ENCODE results near the gene GARIN3.
"Not testable (repeated sequence)": the region's sequence is repeated elsewhere in the genome, so short reads cannot be mapped to it uniquely, and the experiment has no call there.

GARIN3 gene

DNA sequence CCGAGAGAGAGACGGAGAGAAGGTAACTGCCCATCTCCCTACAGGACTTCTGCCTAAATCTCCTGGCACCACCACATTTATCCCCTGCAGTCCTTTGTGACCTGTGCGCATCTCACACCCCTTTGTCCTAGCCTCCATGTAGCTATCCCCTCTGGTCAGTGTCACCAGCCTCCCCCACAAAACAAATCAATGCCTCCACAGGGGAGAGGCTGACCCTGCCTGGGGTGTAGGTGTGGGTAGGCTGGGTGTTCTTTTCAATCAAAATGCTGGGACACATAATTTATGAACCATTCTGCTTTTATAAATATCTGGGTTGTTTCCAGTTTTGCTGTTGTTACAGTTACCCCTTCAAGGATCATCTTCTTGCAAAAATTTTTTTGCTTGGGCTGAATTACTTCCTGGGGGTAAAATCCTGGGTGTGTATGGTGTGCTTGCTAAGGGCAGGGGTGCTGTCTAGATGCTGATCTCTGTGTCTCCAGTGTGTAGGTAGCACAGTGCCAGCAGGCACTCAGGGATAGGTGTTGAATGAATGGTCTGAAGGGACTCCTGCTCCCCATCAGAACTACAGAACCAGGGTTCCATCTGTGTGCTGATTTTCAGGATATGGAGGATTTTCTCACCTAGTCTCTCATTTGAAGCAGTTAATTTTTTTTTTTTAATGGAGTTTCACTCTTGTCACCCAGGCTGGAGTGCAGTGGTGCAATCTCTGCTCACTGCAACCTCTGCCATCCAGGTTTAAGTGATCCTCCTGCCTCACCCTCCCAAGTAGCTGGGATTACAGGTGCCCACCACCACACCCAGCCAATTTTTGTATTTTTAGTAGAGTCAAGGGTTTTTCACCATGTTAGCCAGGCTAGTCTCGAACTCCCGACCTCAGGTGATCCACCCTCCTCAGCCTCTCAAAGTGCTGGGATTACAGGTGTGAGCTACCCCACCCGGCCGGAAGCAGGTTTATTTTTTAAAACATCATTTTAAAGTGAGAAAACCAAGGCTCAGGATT lies at the start of gene GARIN3:
TSS of gene GARIN3 (minus strand) at position 51 of the 1,000 bp plus-strand sequence. CDS start 96 bp downstream, outside the sequence.
- DNase-seq = no peak
- in situ Hi-C loops (cut with HindIII; ENCODE audit: low pct_ligation_motif_present, low pct_unique_long_range_greater_than_20kb, low sequenced_read_pairs) = no loop called here

- in situ Hi-C loops (cut with HindIII; ENCODE audit: low pct_ligation_motif_present, low pct_unique_long_range_greater_than_20kb, low sequenced_read_pairs) = no loop called here
Observed at GRCh38 chr5:157215514-157216167, 49.6 kb upstream of the GARIN3 start.

DNA sequence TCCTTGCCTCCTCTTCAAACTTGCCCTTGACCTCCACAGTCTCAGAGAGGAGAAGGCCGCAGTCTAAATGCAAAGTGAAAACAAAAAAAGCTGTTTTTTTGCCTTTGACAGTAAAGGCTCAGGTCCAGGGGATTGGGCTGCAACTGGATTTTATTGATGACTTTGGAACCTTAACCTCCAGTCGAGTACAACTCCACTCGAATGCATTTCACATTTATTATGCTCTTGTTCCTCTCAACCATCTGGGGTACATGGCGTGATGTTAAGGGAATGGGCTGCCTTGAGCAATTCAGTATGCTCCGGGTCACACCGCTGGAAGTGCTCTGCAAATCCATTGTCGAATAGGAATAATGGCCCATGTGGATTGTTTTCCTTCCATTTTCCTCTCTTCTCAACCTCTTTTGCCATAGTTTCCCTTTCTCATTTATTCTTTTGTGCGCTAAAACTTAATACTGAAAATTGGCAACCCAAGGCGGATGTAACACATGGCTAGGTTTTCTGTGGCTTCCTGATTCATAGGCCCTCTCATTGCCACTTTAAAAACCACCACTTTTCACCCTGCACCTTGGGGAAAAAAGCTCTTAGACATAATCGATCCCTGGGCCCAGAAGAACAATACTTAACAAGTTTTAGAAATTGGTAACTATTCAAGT lies 48.9 kb upstream of the GARIN3 start:
- DNase-seq = no peak
- in situ Hi-C loops (cut with HindIII; ENCODE audit: low pct_ligation_motif_present, low pct_unique_long_range_greater_than_20kb, low sequenced_read_pairs) = no loop called here

More at GRCh38 chr5:157215514-157216167, 49.6 kb upstream of the GARIN3 start:
- no peak for DNase-seq

DNA sequence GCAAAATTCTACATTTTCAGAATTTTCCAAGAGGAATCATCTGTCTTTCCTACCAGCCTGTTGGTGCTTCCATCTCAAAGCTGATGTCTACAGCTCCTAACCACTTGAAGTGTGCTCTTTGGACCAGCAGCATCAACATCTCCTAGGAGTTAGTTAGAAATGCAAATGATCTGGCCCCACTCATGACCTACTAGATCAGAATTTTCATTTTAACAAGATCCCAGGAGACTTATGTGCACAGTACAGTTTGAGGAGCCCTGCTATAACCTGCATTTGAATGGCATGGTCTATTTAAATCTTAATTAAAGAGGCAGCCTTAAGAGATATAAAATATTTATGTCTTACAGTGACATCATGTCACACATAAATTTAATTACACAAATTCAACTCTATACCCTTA lies 48.4 kb upstream of the GARIN3 start:
- in situ Hi-C loops (cut with HindIII; ENCODE audit: low pct_ligation_motif_present, low pct_unique_long_range_greater_than_20kb, low sequenced_read_pairs) = no loop called here
- DNase-seq = no peak

DNA sequence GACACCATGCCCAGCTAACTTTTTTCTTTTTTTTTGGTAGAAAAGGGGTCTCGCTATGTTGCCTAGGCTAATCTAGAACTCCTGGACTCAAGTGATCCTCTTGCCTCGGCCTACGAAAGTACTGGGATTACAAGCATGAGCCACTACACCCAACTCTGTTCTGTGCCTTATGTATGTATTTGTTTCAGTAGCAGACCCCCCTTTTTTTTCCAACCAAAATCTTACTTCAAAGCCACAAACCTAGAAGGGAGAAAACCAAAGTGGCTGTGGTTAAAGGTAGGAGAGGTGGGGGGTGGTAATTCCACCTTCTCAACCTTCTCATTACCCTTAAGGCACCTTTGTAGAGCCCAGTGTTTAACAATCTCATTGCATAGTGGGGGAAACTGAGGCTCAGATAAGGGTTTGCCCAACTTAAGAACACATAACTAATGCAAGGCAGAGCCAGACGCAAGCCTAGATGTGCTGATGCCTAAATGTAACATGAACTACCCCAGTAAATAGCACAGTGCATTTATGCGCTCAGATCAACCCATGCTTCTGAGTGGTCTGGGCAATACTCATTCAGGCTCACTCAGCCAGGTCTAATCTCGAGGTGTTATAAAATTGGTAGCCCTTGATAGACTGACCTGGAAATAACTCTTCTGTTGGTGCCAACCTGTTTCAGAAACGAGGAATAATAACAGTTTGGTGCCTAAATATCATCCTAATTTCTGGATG lies 47.6 kb upstream of the GARIN3 start:
- in situ Hi-C loops (cut with HindIII; ENCODE audit: low pct_ligation_motif_present, low pct_unique_long_range_greater_than_20kb, low sequenced_read_pairs) = no loop called here
- no peak for DNase-seq

- in situ Hi-C loops (cut with HindIII; ENCODE audit: low pct_ligation_motif_present, low pct_unique_long_range_greater_than_20kb, low sequenced_read_pairs) = no loop called here
- DNase-seq = no peak
Observed at GRCh38 chr5:157212307-157212706, 46.2 kb upstream of the GARIN3 start.

DNA sequence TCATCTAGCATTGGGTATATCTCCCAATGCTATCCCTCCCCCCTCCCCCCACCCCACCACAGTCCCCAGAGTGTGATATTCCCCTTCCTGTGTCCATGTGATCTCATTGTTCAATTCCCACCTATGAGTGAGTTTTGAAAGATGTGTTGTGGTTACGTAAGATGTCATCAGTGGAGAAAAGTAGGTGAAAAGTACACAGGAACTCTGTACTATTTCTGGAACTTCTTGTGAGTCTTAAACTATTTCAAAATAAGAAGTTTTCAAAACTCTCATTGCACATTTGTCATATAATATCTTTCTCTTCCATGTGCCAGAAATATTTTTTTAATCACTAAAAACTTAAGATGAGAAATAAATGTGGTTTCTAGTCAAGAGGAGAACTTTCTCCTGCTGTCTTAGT lies 44.6 kb upstream of the GARIN3 start:
- DNase-seq; in situ Hi-C loops (cut with HindIII; ENCODE audit: low pct_ligation_motif_present, low pct_unique_long_range_greater_than_20kb, low sequenced_read_pairs): not testable (repeated sequence)

DNA sequence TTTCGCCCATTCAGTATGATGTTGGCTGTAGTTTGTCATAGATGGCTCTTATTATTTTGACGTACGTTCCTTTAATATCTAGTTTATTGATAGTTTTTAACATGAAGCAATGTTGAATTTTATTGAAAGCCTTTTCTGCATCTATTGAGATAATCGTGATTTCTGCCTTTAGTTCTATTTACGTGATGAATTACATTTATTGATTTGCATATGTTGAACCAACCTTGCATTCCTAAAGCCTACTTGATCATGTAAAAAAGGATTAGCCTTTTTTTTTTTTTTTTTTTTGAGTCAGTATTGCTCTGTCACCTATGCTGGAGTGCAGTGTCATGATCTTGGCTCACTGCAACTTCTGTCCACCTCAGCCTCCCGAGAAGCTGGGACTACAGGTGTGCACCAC lies 39.6 kb upstream of the GARIN3 start:
- DNase-seq = no peak
- in situ Hi-C loops (cut with HindIII; ENCODE audit: low pct_ligation_motif_present, low pct_unique_long_range_greater_than_20kb, low sequenced_read_pairs) = no loop called here

DNA sequence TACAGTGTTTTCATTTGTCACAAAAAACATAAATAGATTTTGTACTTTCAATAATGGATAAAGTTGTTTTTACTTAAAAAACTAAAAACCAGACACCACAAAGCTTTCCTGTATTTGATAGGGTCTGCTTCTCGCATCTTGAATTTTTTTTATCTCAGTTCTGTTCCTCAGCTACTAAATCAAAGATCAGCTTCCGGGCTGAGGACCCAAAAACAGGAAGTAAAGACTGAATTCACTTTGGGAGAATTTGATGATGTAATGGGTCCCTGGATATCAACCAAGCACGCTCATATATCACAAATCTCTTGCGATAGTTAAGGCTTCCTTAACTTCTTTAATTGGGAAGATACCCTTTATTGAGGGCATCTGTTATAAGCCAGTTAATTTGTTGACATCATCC lies 38.7 kb upstream of the GARIN3 start:
- no peak for DNase-seq
- in situ Hi-C loops (cut with HindIII; ENCODE audit: low pct_ligation_motif_present, low pct_unique_long_range_greater_than_20kb, low sequenced_read_pairs) = no loop called here

- DNase-seq = no peak
- in situ Hi-C loops (cut with HindIII; ENCODE audit: low pct_ligation_motif_present, low pct_unique_long_range_greater_than_20kb, low sequenced_read_pairs) = no loop called here
Observed at GRCh38 chr5:157203417-157203816, 37.4 kb upstream of the GARIN3 start.

- in situ Hi-C loops (cut with HindIII; ENCODE audit: low pct_ligation_motif_present, low pct_unique_long_range_greater_than_20kb, low sequenced_read_pairs) = no loop called here
- no peak for DNase-seq
Observed at GRCh38 chr5:157201857-157202256, 35.8 kb upstream of the GARIN3 start.

- in situ Hi-C loops (cut with HindIII; ENCODE audit: low pct_ligation_motif_present, low pct_unique_long_range_greater_than_20kb, low sequenced_read_pairs) = no loop called here
- DNase-seq = no peak
Observed at GRCh38 chr5:157198277-157198986, 32.4 kb upstream of the GARIN3 start.

DNA sequence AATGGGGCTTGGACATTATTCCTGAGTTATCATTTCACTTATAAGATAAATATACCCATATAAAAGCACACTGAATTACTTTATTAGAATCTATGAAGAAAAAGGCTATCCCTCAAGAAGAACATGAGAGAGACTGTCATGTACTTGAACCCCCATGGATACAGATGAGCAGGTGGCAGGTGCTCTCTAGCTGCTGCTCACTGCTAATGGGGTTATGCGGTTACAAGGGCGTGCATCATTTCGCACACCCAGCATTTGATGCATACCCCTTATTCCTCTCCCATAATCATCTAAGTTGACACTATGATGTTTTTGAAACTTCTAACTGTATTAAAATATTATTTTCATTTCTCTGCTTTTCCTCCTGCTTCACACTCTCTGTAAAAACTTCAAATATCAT lies 31.0 kb upstream of the GARIN3 start:
- DNase-seq = no peak
- in situ Hi-C loops (cut with HindIII; ENCODE audit: low pct_ligation_motif_present, low pct_unique_long_range_greater_than_20kb, low sequenced_read_pairs) = no loop called here

DNA sequence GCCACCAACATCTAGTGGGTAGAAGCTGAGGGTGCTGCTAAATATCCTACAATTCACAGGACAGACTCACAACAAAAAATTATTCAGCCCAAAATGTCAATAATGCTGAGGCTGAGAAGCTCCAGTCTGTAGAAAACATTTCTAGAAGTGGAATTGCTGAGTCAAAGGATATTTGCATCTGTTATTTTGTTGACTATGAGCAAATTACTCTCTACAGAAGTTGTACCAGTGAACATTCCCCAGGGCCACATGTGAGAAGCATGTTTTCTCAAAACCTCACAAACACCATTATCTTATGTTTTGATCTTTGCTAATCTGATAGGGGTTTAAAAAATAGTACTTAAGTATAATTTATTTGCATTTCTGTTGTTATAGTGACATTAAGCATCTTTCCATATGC lies 30.0 kb upstream of the GARIN3 start:
- in situ Hi-C loops (cut with HindIII; ENCODE audit: low pct_ligation_motif_present, low pct_unique_long_range_greater_than_20kb, low sequenced_read_pairs) = no loop called here
- no peak for DNase-seq

GRCh38 chr5:157193699-157194424 lies 27.8 kb upstream of the GARIN3 start:
- no peak for DNase-seq
- in situ Hi-C loops (cut with HindIII; ENCODE audit: low pct_ligation_motif_present, low pct_unique_long_range_greater_than_20kb, low sequenced_read_pairs) = no loop called here

DNA sequence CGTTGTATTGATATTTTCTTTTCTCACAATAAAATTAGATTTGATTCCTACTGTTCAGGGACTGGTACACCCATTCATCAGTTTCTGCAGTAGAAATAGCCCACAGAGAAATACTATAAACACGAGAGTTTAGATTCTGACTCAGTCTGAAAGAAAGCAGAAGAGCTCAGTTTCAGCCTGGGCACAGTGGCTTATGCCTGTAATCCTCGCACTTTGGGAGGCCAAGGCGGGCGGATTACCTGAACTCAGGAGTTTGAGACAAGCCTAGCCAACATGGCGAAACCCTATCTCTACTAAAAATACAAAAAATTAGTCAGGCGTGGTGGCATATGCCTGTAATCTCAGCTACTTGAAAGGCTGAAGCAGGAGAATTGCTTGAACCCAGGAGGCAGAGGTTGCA lies 23.2 kb upstream of the GARIN3 start:
- in situ Hi-C loops (cut with HindIII; ENCODE audit: low pct_ligation_motif_present, low pct_unique_long_range_greater_than_20kb, low sequenced_read_pairs) = no loop called here
- no peak for DNase-seq

DNA sequence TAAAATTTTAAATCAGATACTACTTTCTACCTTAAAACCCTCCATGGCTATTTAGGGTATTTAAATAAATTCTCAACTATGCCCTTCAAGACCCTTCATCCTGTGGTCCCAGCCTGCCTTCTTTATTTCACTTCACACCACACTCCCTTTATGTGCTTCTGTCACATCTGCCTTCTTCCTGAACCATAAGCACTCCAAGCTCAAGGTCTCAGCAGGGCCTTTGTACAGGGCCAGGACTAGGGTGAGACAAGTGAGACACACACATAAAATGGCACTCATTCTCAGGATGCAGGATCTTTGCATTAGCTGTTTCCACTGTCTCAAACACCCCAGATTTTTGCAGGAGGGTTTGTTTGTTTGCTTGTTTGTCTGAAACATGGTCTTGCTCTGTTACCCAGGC lies 22.2 kb upstream of the GARIN3 start:
- no peak for DNase-seq
- in situ Hi-C loops (cut with HindIII; ENCODE audit: low pct_ligation_motif_present, low pct_unique_long_range_greater_than_20kb, low sequenced_read_pairs) = no loop called here

Data from ACHN (cell line).